Cardiac muscle cell (in vitro differentiated cells and primary cell): ENCODE measurements around the gene PMS1. TPM values are rescaled to one million over a fixed set of nuclear protein-coding genes. Genes with fewer than 3 reads are reported as not detected.

Experiments used
- DNase-seq, 2 donors: peaks; one replicate each; pipeline versions ENCODE4 v3.0.0 to v3.0.0-alpha.2; 2010 to 2017; ENCODE audit warnings: low read depth in 1 of 2, low spot score in 1 of 2
- H3K27ac ChIP-seq: fragments of 200-600 bp; sonication (generic); 2 replicates; pipeline ENCODE4 v1.5.1; 2016
- H3K27me3 ChIP-seq: fragments of 200-600 bp; sonication (generic); 2 replicates; pipeline ENCODE4 v1.6.0; 2016; ENCODE audit warnings: control low read depth
- H3K36me3 ChIP-seq: fragments of 200-600 bp; sonication (generic); 2 replicates; pipeline ENCODE4 v1.5.1; 2016; ENCODE audit warnings: control low read depth
- H3K4me1 ChIP-seq: fragments of 200-600 bp; sonication (generic); 2 replicates; pipeline ENCODE4 v1.8.1; 2017; ENCODE audit warnings: low read depth, mild to moderate bottlenecking, mixed run types
- H3K4me3 ChIP-seq: fragments of 200-600 bp; sonication (generic); 2 replicates; pipeline ENCODE4 v1.5.1; 2016; ENCODE audit warnings: mild to moderate bottlenecking
- H3K9me3 ChIP-seq: fragments of 200-600 bp; sonication (generic); 2 replicates; pipeline ENCODE4 v1.5.1; 2017; ENCODE audit warnings: low read depth, mild to moderate bottlenecking, control low read depth
- polyA plus RNA-seq: library from polyadenylated mRNA; unstranded; fragments of >200 nt; fragmentation: Nextera tagmentation; extraction: Ambion mirVana; gene quantifications from 2 replicates; pipeline ENCODE4 v1.2.1, GENCODE V29; 2016
- total RNA-seq: library from RNA; depleted of rRNA; stranded (reverse); fragments of >200 nt; gene quantifications from 2 replicates; pipeline ENCODE4 v1.2.3, GENCODE V29; 2016
- TF ChIP-seq, protein P1 (sequence below): IDR thresholded peaks from 2 replicates; pipeline ENCODE4 v1.5.1; 2012; ENCODE audit warnings: low read depth, mild to moderate bottlenecking, low read length

PMS1 gene
- total and polyA plus RNA-seq, 2 experiments from 2014 or later, result 16.5 to 23.6 TPM

DNA sequence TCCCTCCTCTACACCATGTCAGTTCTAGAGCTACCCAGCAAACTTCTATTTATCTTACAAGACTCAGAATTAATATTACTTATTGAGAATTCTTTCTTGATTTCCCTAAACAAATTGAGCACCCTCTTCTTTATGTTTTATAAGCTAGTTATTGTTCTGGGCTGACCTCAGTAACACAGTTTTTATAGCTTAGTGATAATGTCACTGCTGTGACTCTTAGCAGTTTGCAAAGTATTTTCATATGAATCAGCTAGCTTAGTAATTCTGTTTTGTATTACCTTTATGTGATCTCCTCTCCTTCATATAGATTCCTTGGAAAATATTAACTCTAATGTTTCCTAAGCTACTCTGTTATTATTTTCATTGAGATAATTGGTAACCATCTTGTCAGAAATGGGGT is 114.9 kb downstream of the PMS1 start:
- no peaks in the 10 kb centered on the region for H3K4me1 ChIP-seq
- H3K9me3 ChIP-seq, result no peaks in the 10 kb centered on the region
- H3K27ac ChIP-seq, result no peak overlapping the region
- H3K4me3 ChIP-seq, result no peak overlapping the region
- no peaks in the 10 kb centered on the region for H3K27me3 ChIP-seq
- DNase-seq, result no peak
- TF ChIP-seq, protein P1, sequence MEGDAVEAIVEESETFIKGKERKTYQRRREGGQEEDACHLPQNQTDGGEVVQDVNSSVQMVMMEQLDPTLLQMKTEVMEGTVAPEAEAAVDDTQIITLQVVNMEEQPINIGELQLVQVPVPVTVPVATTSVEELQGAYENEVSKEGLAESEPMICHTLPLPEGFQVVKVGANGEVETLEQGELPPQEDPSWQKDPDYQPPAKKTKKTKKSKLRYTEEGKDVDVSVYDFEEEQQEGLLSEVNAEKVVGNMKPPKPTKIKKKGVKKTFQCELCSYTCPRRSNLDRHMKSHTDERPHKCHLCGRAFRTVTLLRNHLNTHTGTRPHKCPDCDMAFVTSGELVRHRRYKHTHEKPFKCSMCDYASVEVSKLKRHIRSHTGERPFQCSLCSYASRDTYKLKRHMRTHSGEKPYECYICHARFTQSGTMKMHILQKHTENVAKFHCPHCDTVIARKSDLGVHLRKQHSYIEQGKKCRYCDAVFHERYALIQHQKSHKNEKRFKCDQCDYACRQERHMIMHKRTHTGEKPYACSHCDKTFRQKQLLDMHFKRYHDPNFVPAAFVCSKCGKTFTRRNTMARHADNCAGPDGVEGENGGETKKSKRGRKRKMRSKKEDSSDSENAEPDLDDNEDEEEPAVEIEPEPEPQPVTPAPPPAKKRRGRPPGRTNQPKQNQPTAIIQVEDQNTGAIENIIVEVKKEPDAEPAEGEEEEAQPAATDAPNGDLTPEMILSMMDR, result no peak
- no peaks in the 10 kb centered on the region for H3K36me3 ChIP-seq

DNA sequence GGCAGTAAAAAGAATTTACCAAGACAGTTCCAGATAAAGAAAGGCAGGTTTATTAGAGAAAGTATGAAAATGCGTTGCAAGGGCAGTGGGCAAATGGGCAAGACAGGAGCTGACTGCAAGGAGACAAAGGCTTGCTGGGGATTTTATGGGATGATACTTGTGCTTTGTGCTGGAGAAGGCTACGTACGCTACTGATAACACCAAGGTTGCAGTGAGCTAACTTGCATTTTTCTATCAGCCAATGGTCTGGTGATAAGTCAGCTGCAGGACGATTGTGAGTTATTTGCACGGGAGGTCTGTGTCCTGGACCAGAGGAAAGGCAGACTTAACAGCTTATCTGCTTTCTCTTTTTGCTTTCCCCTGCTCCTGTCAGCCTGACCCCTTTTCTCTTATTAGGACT is 116.5 kb downstream of the PMS1 start:
- Histone ChIP-seq H3K27me3 (no peaks in the 10 kb centered on the region), H3K4me1 (no peaks in the 10 kb centered on the region), H3K9me3 (no peaks in the 10 kb centered on the region), H3K27ac (no peak overlapping the region), H3K36me3 (no peaks in the 10 kb centered on the region), H3K4me3 (no peak overlapping the region)
- TF ChIP-seq, protein P1, result no peak
- peak in 1 of 2 donors; percentile 21 for DNase-seq

DNA sequence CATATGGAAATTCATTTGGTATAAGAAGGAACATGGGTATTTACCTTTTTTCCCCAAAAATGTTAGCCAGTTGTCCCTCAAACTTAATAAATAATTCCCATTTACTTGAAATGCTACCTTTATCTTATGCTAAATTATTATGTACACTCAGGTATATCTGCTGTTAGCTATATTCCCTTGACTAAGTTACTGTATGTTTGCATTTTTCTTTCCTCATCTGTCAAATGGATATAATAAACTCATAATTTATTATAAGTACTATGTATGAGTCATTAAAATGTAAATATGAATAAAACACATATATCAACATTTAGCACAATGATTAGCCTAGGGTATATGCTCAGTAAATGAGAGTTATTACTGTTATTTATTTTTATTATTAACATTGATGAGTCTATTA is 117.4 kb downstream of the PMS1 start:
- Histone ChIP-seq H3K9me3 (no peaks in the 10 kb centered on the region), H3K36me3 (no peaks in the 10 kb centered on the region), H3K27me3 (no peaks in the 10 kb centered on the region), H3K4me1 (no peaks in the 10 kb centered on the region), H3K27ac (no peak overlapping the region), H3K4me3 (no peak overlapping the region)
- TF ChIP-seq, protein P1, result no peak
- no peak for DNase-seq

DNA sequence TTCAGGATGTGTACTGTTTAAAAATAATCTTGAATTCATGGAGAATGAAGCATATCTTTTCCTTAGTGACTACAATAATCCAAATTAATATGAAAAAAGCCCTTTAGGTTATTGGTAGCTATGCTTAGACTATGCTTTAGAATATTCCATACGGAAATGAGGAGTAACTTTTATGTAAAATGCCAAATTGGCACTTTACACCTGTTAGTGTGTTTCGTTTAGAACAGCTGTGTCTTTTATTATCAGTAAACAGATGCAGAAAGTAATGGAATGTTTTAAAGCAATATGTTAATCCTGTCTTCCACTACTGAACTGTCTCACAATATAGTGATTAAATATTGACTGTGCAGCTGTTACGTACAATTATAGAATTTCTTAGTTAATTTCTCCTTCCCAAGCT is 129.6 kb downstream of the PMS1 start:
- Histone ChIP-seq H3K27ac (no peak overlapping the region), H3K4me3 (no peak overlapping the region), H3K9me3 (no peaks in the 10 kb centered on the region), H3K27me3 (peaks cover 7% of the 10 kb centered on the region), H3K36me3 (no peaks in the 10 kb centered on the region), H3K4me1 (no peaks in the 10 kb centered on the region)
- TF ChIP-seq, protein P1, result no peak
- no peak for DNase-seq

DNA sequence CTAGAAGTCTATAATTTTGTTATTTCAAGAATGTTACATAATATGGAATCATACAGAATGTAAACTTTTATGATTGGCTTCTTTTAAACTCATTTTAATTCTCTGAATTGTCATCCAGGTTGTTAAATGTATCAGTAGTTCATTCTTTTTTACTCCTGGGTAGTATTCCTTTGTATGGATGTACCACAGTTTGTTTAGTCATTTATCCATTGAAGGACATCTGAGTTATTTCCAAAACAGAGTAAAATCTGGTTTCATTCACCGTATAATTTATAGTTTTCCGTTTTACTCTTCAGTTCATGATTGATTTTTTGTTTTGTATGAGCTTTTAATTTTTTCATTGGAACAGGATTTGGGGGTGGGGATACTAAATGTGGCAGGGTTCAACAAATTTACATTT is 132.4 kb downstream of the PMS1 start:
- H3K27ac ChIP-seq, result no peak overlapping the region
- DNase-seq, result no peak
- H3K9me3 ChIP-seq, result no peaks in the 10 kb centered on the region
- H3K4me3 ChIP-seq, result no peak overlapping the region
- H3K36me3 ChIP-seq, result no peaks in the 10 kb centered on the region
- H3K27me3 ChIP-seq, result peaks cover 7% of the 10 kb centered on the region
- no peaks in the 10 kb centered on the region for H3K4me1 ChIP-seq
- TF ChIP-seq, protein P1, result no peak

Other genes with a start within 250 kb of the PMS1 start
- 0.80 and 5.2 TPM in 2 replicates for gene SLC40A1, start 203.7 kb upstream of the PMS1 start, total RNA-seq
- 7.3 and 11.5 TPM in 2 replicates for gene SLC40A1, start 203.7 kb upstream of the PMS1 start, polyA plus RNA-seq
- gene ASNSD1, start 123.0 kb upstream of the PMS1 start, total RNA-seq, result 21.8 and 25.2 TPM in 2 replicates
- 36.8 and 37.1 TPM in 2 replicates for gene ASNSD1, start 123.0 kb upstream of the PMS1 start, polyA plus RNA-seq
- gene ANKAR, start 109.8 kb upstream of the PMS1 start, total RNA-seq, result 1.2 and 1.4 TPM in 2 replicates
- 4.4 and 5.4 TPM in 2 replicates for gene ANKAR, start 109.8 kb upstream of the PMS1 start, polyA plus RNA-seq
- gene OSGEPL1, start 21.7 kb upstream of the PMS1 start, total RNA-seq, result 6.9 and 12.5 TPM in 2 replicates
- 19.0 and 26.0 TPM in 2 replicates for gene OSGEPL1, start 21.7 kb upstream of the PMS1 start, polyA plus RNA-seq
- 86.0 and 96.1 TPM in 2 replicates for gene ORMDL1, start 111 bp upstream of the PMS1 start, total RNA-seq
- 133 and 138 TPM in 2 replicates for gene ORMDL1, start 111 bp upstream of the PMS1 start, polyA plus RNA-seq